PC-3 (cell line): ENCODE data around the gene TEPSIN. TPM values are rescaled to one million over a fixed set of nuclear protein-coding genes. Genes with fewer than 3 reads are reported as not detected.

ENCODE experiments used
- ATAC-seq: fragments of 200-7000 bp; cut with Tn5 transposase; 2 replicates; pipeline ENCODE4 v1.9.1; 2020; ENCODE audit warnings: mild to moderate bottlenecking, moderate library complexity
- BruUV-seq: library from RNA; stranded (reverse); fragments of 400-500 nt; replicated peaks from 2 replicates; lab custom pipeline; 2021; lab: Mats Ljungman, UMichigan
- CTCF ChIA-PET: fragments of 300-600 bp; sonication (Branson Sonifier 250); formaldehyde crosslinking; loops from one replicate; lab custom pipeline; 2022; ENCODE audit warnings: antibody characterized with exemption; lab: Charles Lee
- POLR2A ChIA-PET: fragments of 300-600 bp; sonication (Branson Sonifier 250); formaldehyde crosslinking; loops from one replicate; lab custom pipeline; 2022; ENCODE audit warnings: antibody characterized with exemption; ENCODE audit not compliant: unreplicated experiment; lab: Charles Lee
- DNase-seq: peaks from one replicate; pipeline ENCODE4 v3.0.0-alpha.2; 2015
- H2AFZ ChIP-seq: fragments of 300-600 bp; sonication (generic); 2 replicates; pipeline ENCODE4 v1.6.0; 2016; ENCODE audit warnings: antibody characterized with exemption, low read length
- H3F3A ChIP-seq: fragments of 300-600 bp; sonication (generic); one replicate; pipeline ENCODE4 v1.6.0; 2017; ENCODE audit warnings: antibody characterized with exemption, low read length, control low read depth, mild to moderate bottlenecking; ENCODE audit not compliant: unreplicated experiment
- H3K27ac ChIP-seq: fragments of 300-600 bp; sonication (generic); 2 replicates; pipeline ENCODE4 v1.5.1; 2016; ENCODE audit warnings: mild to moderate bottlenecking, low read length
- H3K27me3 ChIP-seq: fragments of 300-600 bp; sonication (generic); 2 replicates; pipeline ENCODE4 v1.6.1; 2016; ENCODE audit warnings: low read length, mixed read lengths
- H3K36me3 ChIP-seq: fragments of 300-600 bp; sonication (generic); 2 replicates; pipeline ENCODE4 v1.6.1; 2016; ENCODE audit warnings: low read depth, mixed run types, low read length, mixed read lengths
- H3K4me1 ChIP-seq: fragments of 300-600 bp; sonication (generic); 2 replicates; pipeline ENCODE4 v1.5.1; 2016; ENCODE audit warnings: low read length; ENCODE audit not compliant: insufficient read depth
- H3K4me2 ChIP-seq: fragments of 300-600 bp; sonication (generic); 2 replicates; pipeline ENCODE4 v1.6.0; 2016; ENCODE audit warnings: low read length
- H3K4me3 ChIP-seq: fragments of 300-600 bp; sonication (generic); 2 replicates; pipeline ENCODE4 v1.5.1; 2016; ENCODE audit warnings: mild to moderate bottlenecking, low read length, mixed read lengths
- H3K79me2 ChIP-seq: fragments of 300-600 bp; sonication (generic); 2 replicates; pipeline ENCODE4 v1.6.1; 2017; ENCODE audit warnings: low read length, mixed read lengths
- H3K9ac ChIP-seq: fragments of 300-600 bp; sonication (generic); 2 replicates; pipeline ENCODE4 v1.6.0; 2016; ENCODE audit warnings: mild to moderate bottlenecking, low read length
- H3K9me2 ChIP-seq: fragments of 300-600 bp; sonication (generic); replicated peaks from 2 replicates; pipeline ENCODE4 v1.6.1; 2016; ENCODE audit warnings: mixed run types, low read length, mixed read lengths
- H3K9me3 ChIP-seq: fragments of 300-600 bp; sonication (generic); 2 replicates; pipeline ENCODE4 v1.6.1; 2016; ENCODE audit warnings: low read length, mixed read lengths
- H4K20me1 ChIP-seq: fragments of 300-600 bp; sonication (generic); 2 replicates; pipeline ENCODE4 v1.6.1; 2016; ENCODE audit warnings: low read length, mixed read lengths
- EZH2 ChIP-seq: fragments of 300-600 bp; sonication (generic); IDR thresholded peaks from one replicate; pipeline ENCODE4 v1.6.1; 2017; ENCODE audit warnings: antibody characterized with exemption, mild to moderate bottlenecking, low read length; ENCODE audit not compliant: unreplicated experiment
- EZH2phosphoT487 ChIP-seq: fragments of 300-600 bp; sonication (generic); IDR thresholded peaks from 2 replicates; pipeline ENCODE4 v1.6.1; 2018; ENCODE audit warnings: mild to moderate bottlenecking, antibody characterized with exemption, low read length, borderline replicate concordance
- intact Hi-C: fragments of 100-400 bp; cut with micrococcal nuclease; formaldehyde crosslinking; loops from 2 replicates; pipeline ENCODE4 v1.9.0; 2023
- total RNA-seq: library from RNA; depleted of rRNA; stranded (reverse); fragments of >200 nt; gene quantifications from 2 replicates; pipeline ENCODE4 v1.2.3, GENCODE V29; 2014
- TF ChIP-seq, protein P1 (sequence below): fragments of 300-600 bp; sonication (generic); conservative IDR thresholded peaks from 2 replicates; pipeline ENCODE4 v1.5.1; 2017; ENCODE audit warnings: antibody characterized with exemption, low read depth, mild to moderate bottlenecking, low read length

TEPSIN gene
- total RNA-seq, 1 experiment from 2014 or later = 28.8 TPM

DNA sequence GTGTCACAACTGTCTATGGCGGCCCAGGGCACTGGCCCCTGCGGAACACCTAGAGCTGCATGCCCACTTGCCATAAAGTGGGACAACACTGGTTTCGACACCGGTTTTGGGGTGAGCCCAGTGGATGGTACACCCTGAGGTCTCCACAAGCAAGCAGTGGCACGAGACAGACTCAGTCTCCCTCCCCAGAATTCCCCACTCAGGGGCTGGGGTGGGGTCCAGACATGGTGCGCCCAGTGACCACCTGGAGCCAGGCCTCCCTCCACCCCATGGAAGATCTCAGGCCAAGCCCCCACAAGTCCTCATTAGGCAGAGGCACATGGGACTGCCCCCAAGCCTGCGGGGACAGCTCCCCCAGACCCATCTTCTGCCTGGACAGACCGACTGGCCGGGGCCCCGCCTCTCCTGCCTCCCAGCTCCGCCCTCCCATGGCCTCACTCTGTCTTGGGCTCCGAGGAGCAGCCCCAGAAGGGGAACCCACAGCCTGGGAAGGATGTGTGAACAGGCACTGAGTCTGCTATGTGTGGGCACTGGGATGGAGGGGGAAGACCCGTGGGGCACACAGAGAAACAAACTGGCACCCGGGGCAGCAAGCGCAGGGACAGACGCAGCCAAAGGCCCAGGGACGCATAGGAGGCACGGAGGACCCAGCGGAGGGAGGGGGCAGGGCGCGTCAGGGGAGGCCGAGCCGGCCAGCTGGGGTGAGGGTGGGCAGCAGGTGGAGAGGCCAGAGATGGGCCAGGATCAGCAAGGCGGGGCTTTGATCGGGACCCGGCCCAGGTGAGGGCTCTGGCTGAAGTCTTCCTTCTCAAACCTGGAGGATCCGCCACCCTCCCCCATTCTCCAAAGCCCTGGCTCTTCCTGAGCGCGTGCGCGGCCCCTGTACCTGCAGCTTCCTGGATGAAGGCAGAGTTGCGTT, 2.8 kb downstream of the TEPSIN start:
- ATAC-seq (no peak), DNase-seq (no peak)
- Histone ChIP-seq H3K27me3 (no peaks in the 10 kb centered on the region), H2AFZ (no peak overlapping the region), H3K9ac (no peak overlapping the region), H3K4me3 (no peak overlapping the region), H3K36me3 (no peaks in the 10 kb centered on the region), H3K4me1 (peaks cover 18% of the 10 kb centered on the region; the same call in 1 of the 2 replicates), H4K20me1 (no peaks in the 10 kb centered on the region), H3K9me3 (no peaks in the 10 kb centered on the region), H3K9me2 (no peaks in the 10 kb centered on the region), H3K27ac (no peak overlapping the region), H3K4me2 (no peak overlapping the region), H3K79me2 (peaks cover 35% of the 10 kb centered on the region), H3F3A (no peaks in the 10 kb centered on the region)
- ChIA-PET POLR2A (no interaction called here), CTCF (no interaction called here)
- no peak for TF ChIP-seq EZH2
- TF ChIP-seq, protein P1, sequence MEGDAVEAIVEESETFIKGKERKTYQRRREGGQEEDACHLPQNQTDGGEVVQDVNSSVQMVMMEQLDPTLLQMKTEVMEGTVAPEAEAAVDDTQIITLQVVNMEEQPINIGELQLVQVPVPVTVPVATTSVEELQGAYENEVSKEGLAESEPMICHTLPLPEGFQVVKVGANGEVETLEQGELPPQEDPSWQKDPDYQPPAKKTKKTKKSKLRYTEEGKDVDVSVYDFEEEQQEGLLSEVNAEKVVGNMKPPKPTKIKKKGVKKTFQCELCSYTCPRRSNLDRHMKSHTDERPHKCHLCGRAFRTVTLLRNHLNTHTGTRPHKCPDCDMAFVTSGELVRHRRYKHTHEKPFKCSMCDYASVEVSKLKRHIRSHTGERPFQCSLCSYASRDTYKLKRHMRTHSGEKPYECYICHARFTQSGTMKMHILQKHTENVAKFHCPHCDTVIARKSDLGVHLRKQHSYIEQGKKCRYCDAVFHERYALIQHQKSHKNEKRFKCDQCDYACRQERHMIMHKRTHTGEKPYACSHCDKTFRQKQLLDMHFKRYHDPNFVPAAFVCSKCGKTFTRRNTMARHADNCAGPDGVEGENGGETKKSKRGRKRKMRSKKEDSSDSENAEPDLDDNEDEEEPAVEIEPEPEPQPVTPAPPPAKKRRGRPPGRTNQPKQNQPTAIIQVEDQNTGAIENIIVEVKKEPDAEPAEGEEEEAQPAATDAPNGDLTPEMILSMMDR = no peak
- no peak for TF ChIP-seq EZH2phosphoT487
- no TSS peak for BruUV-seq
- intact Hi-C loops = no loop called here

DNA sequence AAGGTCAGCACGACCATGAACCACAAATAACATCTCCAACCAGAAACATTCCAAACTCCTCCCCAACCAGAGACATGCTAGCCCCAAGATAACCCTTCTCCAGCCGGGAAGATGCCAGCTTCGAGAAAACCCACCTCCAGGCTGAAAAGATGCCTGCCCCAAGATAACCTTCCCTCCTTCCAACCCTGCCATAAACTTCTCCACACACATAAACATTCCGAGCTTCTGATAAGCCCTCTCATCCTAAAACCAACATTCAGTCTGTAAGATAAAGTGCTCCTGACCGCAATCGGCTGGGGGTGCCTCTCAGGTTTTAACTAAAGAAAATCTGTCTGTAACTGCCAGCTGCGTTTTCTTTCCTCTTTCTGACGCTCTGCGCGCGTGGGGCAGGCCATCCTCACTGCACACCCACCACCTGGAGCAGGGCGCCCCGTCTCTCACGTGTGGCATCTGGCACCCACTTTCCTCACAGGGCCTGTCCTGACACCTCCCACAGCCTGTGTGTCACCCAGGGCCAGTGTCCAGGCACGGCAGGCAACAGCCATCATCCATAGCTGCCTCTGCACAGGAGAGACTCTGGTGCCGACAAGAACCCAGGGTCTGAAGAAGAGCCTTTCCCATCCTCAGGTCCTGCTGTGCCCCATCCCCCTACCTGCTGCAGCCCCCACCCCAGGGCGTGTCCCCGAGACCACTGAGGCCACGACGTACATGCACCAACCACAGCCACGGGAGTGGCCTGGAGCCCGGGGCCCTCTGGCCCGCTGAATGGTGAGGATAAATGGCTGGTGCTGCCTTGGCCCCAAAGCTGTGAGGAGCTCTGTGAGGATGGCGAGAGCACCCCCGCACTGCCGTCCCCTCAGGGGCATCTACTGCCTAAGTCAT, 3.7 kb downstream of the TEPSIN start:
- Histone ChIP-seq H3K4me2 (no peak overlapping the region), H3K9me3 (no peaks in the 10 kb centered on the region), H3K9ac (no peak overlapping the region), H2AFZ (no peak overlapping the region), H4K20me1 (no peaks in the 10 kb centered on the region), H3K36me3 (no peaks in the 10 kb centered on the region), H3K27me3 (no peaks in the 10 kb centered on the region), H3K4me3 (no peak overlapping the region), H3K4me1 (peaks cover 11% of the 10 kb centered on the region; the same call in 1 of the 2 replicates), H3K27ac (no peak overlapping the region), H3F3A (no peaks in the 10 kb centered on the region), H3K9me2 (no peaks in the 10 kb centered on the region), H3K79me2 (peaks cover 26% of the 10 kb centered on the region)
- intact Hi-C loops = no loop called here
- POLR2A ChIA-PET = no interaction called here
- TF ChIP-seq EZH2phosphoT487 (no peak), EZH2 (no peak)
- TF ChIP-seq, protein P1 = no peak
- BruUV-seq = no TSS peak
- CTCF ChIA-PET = no interaction called here
- no peak for ATAC-seq
- DNase-seq = no peak
